HL-60 (cell line): Measurements from ENCODE around the gene ATP5F1A.

Source experiments
- TF ChIP-seq, protein P1 (sequence below): IDR thresholded peaks from 2 replicates; pipeline ENCODE4 v1.6.1; 2012; ENCODE audit warnings: low read depth; ENCODE audit not compliant: insufficient replicate concordance
- TF ChIP-seq, protein P2 (sequence below): IDR thresholded peaks from one replicate; pipeline ENCODE4 v1.5.1; 2011; ENCODE audit warnings: low read length, control low read depth, inconsistent platforms; ENCODE audit not compliant: insufficient read depth

GRCh38 chr18:46096651-46097300, 1.3 kb downstream of the ATP5F1A start:
- TF ChIP-seq, protein P1, sequence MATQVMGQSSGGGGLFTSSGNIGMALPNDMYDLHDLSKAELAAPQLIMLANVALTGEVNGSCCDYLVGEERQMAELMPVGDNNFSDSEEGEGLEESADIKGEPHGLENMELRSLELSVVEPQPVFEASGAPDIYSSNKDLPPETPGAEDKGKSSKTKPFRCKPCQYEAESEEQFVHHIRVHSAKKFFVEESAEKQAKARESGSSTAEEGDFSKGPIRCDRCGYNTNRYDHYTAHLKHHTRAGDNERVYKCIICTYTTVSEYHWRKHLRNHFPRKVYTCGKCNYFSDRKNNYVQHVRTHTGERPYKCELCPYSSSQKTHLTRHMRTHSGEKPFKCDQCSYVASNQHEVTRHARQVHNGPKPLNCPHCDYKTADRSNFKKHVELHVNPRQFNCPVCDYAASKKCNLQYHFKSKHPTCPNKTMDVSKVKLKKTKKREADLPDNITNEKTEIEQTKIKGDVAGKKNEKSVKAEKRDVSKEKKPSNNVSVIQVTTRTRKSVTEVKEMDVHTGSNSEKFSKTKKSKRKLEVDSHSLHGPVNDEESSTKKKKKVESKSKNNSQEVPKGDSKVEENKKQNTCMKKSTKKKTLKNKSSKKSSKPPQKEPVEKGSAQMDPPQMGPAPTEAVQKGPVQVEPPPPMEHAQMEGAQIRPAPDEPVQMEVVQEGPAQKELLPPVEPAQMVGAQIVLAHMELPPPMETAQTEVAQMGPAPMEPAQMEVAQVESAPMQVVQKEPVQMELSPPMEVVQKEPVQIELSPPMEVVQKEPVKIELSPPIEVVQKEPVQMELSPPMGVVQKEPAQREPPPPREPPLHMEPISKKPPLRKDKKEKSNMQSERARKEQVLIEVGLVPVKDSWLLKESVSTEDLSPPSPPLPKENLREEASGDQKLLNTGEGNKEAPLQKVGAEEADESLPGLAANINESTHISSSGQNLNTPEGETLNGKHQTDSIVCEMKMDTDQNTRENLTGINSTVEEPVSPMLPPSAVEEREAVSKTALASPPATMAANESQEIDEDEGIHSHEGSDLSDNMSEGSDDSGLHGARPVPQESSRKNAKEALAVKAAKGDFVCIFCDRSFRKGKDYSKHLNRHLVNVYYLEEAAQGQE: no peak
- TF ChIP-seq, protein P2, sequence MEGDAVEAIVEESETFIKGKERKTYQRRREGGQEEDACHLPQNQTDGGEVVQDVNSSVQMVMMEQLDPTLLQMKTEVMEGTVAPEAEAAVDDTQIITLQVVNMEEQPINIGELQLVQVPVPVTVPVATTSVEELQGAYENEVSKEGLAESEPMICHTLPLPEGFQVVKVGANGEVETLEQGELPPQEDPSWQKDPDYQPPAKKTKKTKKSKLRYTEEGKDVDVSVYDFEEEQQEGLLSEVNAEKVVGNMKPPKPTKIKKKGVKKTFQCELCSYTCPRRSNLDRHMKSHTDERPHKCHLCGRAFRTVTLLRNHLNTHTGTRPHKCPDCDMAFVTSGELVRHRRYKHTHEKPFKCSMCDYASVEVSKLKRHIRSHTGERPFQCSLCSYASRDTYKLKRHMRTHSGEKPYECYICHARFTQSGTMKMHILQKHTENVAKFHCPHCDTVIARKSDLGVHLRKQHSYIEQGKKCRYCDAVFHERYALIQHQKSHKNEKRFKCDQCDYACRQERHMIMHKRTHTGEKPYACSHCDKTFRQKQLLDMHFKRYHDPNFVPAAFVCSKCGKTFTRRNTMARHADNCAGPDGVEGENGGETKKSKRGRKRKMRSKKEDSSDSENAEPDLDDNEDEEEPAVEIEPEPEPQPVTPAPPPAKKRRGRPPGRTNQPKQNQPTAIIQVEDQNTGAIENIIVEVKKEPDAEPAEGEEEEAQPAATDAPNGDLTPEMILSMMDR: no peak
